ENCODE data around the gene SLC15A3. TPM values are rescaled to one million over a fixed set of nuclear protein-coding genes. Genes with fewer than 3 reads are reported as not detected.

Gene SLC15A3
- polyA plus RNA-seq, 1 of the 3 experiments (the other 2 are of a cell fraction): not detected

GRCh38 chr11:60917267-60917666 lies 34.7 kb downstream of the SLC15A3 start:
- ChIA-PET POLR2A (no interaction called here), CTCF (interaction anchor here (1.0 to 2.2 kb wide), 3 partner anchors 14 to 271 kb away, joined by 3 to 7 read pairs (median 6); no protein-coding TSS in a partner anchor)
- Histone ChIP-seq H3K9me3 (no peaks in the 10 kb centered on the region), H3K27me3 (ENCODE audit: insufficient read depth) (no peaks in the 10 kb centered on the region), H2AFZ (ENCODE audit: low read depth) (no peak overlapping the region), H3K36me3 (replicated peaks in 1 of 2; ENCODE audit: control insufficient read depth in 1 of 2, insufficient read depth in 2 of 2, low read length in 1 of 2) (peaks cover 6 to 22% of the 10 kb centered on the region in 2 experiments), H3K4me2 (no peak overlapping the region), H3K27ac (ENCODE audit: low read depth in 2 of 2, low read length in 1 of 2) (no peak overlapping the region), H3K9me2 (no peaks in the 10 kb centered on the region), H4K20me1 (ENCODE audit: insufficient read depth) (no peaks in the 10 kb centered on the region; the same call in 1 of the 2 replicates), H3K9ac (no peak overlapping the region), H3F3A (replicated peaks; ENCODE audit: insufficient read depth) (no peaks in the 10 kb centered on the region), H3K79me2 (ENCODE audit: insufficient read depth) (peaks cover 44% of the 10 kb centered on the region), H3K4me3 (ENCODE audit: low read depth in 2 of 2, low read length in 1 of 2) (no peak overlapping the region), H3K4me1 (ENCODE audit: control insufficient read depth in 1 of 2, insufficient read depth in 2 of 2, low read depth in 1 of 2, low read length in 1 of 2) (peaks cover 14 to 20% of the 10 kb centered on the region in 2 experiments; a peak in 2 of 4 replicates)
- TF ChIP-seq CHD2 (IDR thresholded peaks at IDR 0.05; ENCODE audit: low read length, partially characterized antibody) (no peak), EZH2phosphoT487 (IDR thresholded peaks at IDR 0.05; ENCODE audit: borderline replicate concordance, low read depth) (no peak), CTCF (IDR thresholded peaks at IDR 0.05) (no peak)
- no peak for DNase-seq
- 100% methylated on average over 1 of the region's 1 CpG for WGBS (ENCODE audit: low lambda C conversion rate)

- no peaks in the 10 kb centered on the region for H3F3A ChIP-seq (replicated peaks; ENCODE audit: insufficient read depth)
- no peak overlapping the region for H2AFZ ChIP-seq (ENCODE audit: low read depth)
- ChIA-PET POLR2A (no interaction called here), CTCF (interaction anchor here (0.6 to 3.9 kb wide), 7 partner anchors 10 to 271 kb away, joined by 3 to 38 read pairs (median 6); no protein-coding TSS in a partner anchor)
- no peak for TF ChIP-seq TCF12 (IDR thresholded peaks at IDR 0.05)
- no peak for TF ChIP-seq ELF1 (IDR thresholded peaks at IDR 0.05)
- no peak for TF ChIP-seq FOXJ3 (CRISPR knock-in tag; IDR thresholded peaks at IDR 0.05)
- no peak for TF ChIP-seq TAF1 (IDR thresholded peaks at IDR 0.05; ENCODE audit: borderline replicate concordance, low read depth, low read length)
- no peak for TF ChIP-seq USF2 (IDR thresholded peaks at IDR 0.05; ENCODE audit: borderline replicate concordance, low read depth, low read length)
- no peak for TF ChIP-seq EP300 (IDR thresholded peaks at IDR 0.05; ENCODE audit: borderline replicate concordance in 1 of 2, low read depth in 1 of 2, low read length in 1 of 2)
- TF ChIP-seq FOXM1 (IDR thresholded peaks at IDR 0.05; ENCODE audit: low read depth): no peak
- no peak for TF ChIP-seq POLR2AphosphoS5 (IDR thresholded peaks at IDR 0.05; ENCODE audit: low read depth, low read length)
- no peak for TF ChIP-seq MAX (IDR thresholded peaks at IDR 0.05; ENCODE audit: low read depth)
- no peak for TF ChIP-seq MEF2A (IDR thresholded peaks at IDR 0.05; ENCODE audit: borderline replicate concordance, low read depth)
- no peak for TF ChIP-seq PBX3 (IDR thresholded peaks at IDR 0.05)
- TF ChIP-seq EZH2phosphoT487 (IDR thresholded peaks at IDR 0.05; ENCODE audit: borderline replicate concordance, low read depth): no peak
- TF ChIP-seq MXI1 (IDR thresholded peaks at IDR 0.05; ENCODE audit: low read depth, low read length): no peak
- no peaks in the 10 kb centered on the region for H3K9me3 ChIP-seq
- DNase-seq: no peak
- 92% methylated on average over 2 of the region's 3 CpGs for WGBS (ENCODE audit: low lambda C conversion rate)
- no peak overlapping the region for H3K27ac ChIP-seq (ENCODE audit: low read depth in 2 of 2, low read length in 1 of 2)
- peaks cover 6 to 19% of the 10 kb centered on the region in 2 experiments for H3K36me3 ChIP-seq (replicated peaks in 1 of 2; ENCODE audit: control insufficient read depth in 1 of 2, insufficient read depth in 2 of 2, low read length in 1 of 2)
- no peaks in the 10 kb centered on the region; the same call in 1 of the 2 replicates for H3K27me3 ChIP-seq (ENCODE audit: insufficient read depth)
- no peaks in the 10 kb centered on the region; the same call in 1 of the 2 replicates for H4K20me1 ChIP-seq (ENCODE audit: insufficient read depth)
- H3K4me3 ChIP-seq (ENCODE audit: low read depth in 2 of 2, low read length in 1 of 2): no peak overlapping the region
- no peak overlapping the region for H3K4me2 ChIP-seq
- H3K79me2 ChIP-seq (ENCODE audit: insufficient read depth): peaks cover 44% of the 10 kb centered on the region
- H3K9ac ChIP-seq: no peak overlapping the region
- H3K4me1 ChIP-seq (ENCODE audit: control insufficient read depth in 1 of 2, insufficient read depth in 2 of 2, low read depth in 1 of 2, low read length in 1 of 2): peaks cover 14 to 20% of the 10 kb centered on the region in 2 experiments; a peak in 2 of 4 replicates
- H3K9me2 ChIP-seq: no peaks in the 10 kb centered on the region
Measured at GRCh38 chr11:60916669-60917206, 35.2 kb downstream of the SLC15A3 start.

Data from SK-N-SH (cell line).